WTC11 (cell line): ENCODE measurements around the gene CFAP119. TPM values are rescaled to one million over a fixed set of nuclear protein-coding genes. Genes with fewer than 3 reads are reported as not detected.
A peak's percentile ranks its signal among the peaks of the same experiment; 100 is the strongest.

Experiments used
- ATAC-seq: fragments of 200-7000 bp; cut with Tn5 transposase; 2 replicates; pipeline ENCODE4 v1.10.0; 2021; ENCODE audit warnings: mild to moderate bottlenecking, moderate library complexity
- CTCF ChIA-PET: fragments of 300-600 bp; sonication (Branson Sonifier 250); formaldehyde crosslinking; loops from one replicate; lab custom pipeline; 2021; ENCODE audit warnings: antibody characterized with exemption; lab: Charles Lee
- POLR2A ChIA-PET: fragments of 350-600 bp; sonication (Branson Sonifier 250); formaldehyde crosslinking; loops from one replicate; lab custom pipeline; 2021; ENCODE audit warnings: antibody characterized with exemption; lab: Charles Lee
- DNase-seq: peaks from one replicate; pipeline ENCODE4 v3.0.0; 2021; ENCODE audit warnings: low spot score
- H3K27ac Mint-ChIP-seq: 2 replicates; pipeline ENCODE4 v1.8.0; 2021; ENCODE audit warnings: mixed read lengths
- H3K27me3 Mint-ChIP-seq: 2 replicates; pipeline ENCODE4 v1.8.0; 2021; ENCODE audit warnings: low read depth, mild to moderate bottlenecking, moderate library complexity, mixed read lengths
- H3K36me3 Mint-ChIP-seq: 2 replicates; pipeline ENCODE4 v1.8.0; 2021; ENCODE audit warnings: mixed read lengths
- H3K4me1 Mint-ChIP-seq: 2 replicates; pipeline ENCODE4 v1.8.0; 2022; ENCODE audit warnings: mixed read lengths
- H3K4me3 Mint-ChIP-seq: 2 replicates; pipeline ENCODE4 v1.8.0; 2021; ENCODE audit warnings: mild to moderate bottlenecking, moderate library complexity, mixed read lengths
- H3K9me3 Mint-ChIP-seq: 2 replicates; pipeline ENCODE4 v1.8.0; 2021; ENCODE audit warnings: mixed read lengths
- ESRRA ChIP-seq: sonication (generic); formaldehyde crosslinking; IDR thresholded peaks from 2 replicates; pipeline ENCODE4 v1.8.1; 2022; ENCODE audit warnings: mild to moderate bottlenecking, missing genetic modification reagents, borderline replicate concordance
- FOXK1 ChIP-seq: sonication (generic); formaldehyde crosslinking; IDR thresholded peaks from 2 replicates; pipeline ENCODE4 v1.8.0; 2022; ENCODE audit warnings: mild to moderate bottlenecking, moderate library complexity, missing genetic modification reagents
- GABPB1 ChIP-seq: sonication (generic); formaldehyde crosslinking; IDR thresholded peaks from 2 replicates; pipeline ENCODE4 v1.8.1; 2023; ENCODE audit warnings: mild to moderate bottlenecking, missing genetic modification reagents
- GRHL2 ChIP-seq: fragments of 250-450 bp; sonication (Bioruptor Pico); IDR thresholded peaks from 2 replicates; pipeline ENCODE4 v1.8.0; 2022; ENCODE audit warnings: mild to moderate bottlenecking, moderate library complexity; ENCODE audit not compliant: insufficient replicate concordance, severe bottlenecking
- HMGA2 ChIP-seq: fragments of 250-450 bp; sonication (Bioruptor Pico); IDR thresholded peaks from 2 replicates; pipeline ENCODE4 v1.4.0; 2021; ENCODE audit warnings: mild to moderate bottlenecking, moderate library complexity
- IRF2 ChIP-seq: sonication (generic); formaldehyde crosslinking; IDR thresholded peaks from 2 replicates; pipeline ENCODE4 v1.8.0; 2022; ENCODE audit warnings: low read depth, missing genetic modification reagents, borderline replicate concordance
- NR1H2 ChIP-seq: sonication (generic); formaldehyde crosslinking; IDR thresholded peaks from 2 replicates; pipeline ENCODE4 v1.9.0; 2021; ENCODE audit warnings: mild to moderate bottlenecking, moderate library complexity, missing genetic modification reagents
- SP1 ChIP-seq: sonication (generic); formaldehyde crosslinking; conservative IDR thresholded peaks from 2 replicates; pipeline ENCODE4 v1.8.1; 2022; ENCODE audit warnings: missing genetic modification reagents
- TEAD1 ChIP-seq: sonication (generic); formaldehyde crosslinking; IDR thresholded peaks from 2 replicates; pipeline ENCODE4 v1.8.0; 2022; ENCODE audit warnings: mild to moderate bottlenecking, missing genetic modification reagents
- ZBTB21 ChIP-seq: sonication (generic); formaldehyde crosslinking; IDR thresholded peaks from 2 replicates; pipeline ENCODE4 v1.8.1; 2023; ENCODE audit warnings: mild to moderate bottlenecking, missing genetic modification reagents, borderline replicate concordance
- ZNF416 ChIP-seq: fragments of 250-450 bp; sonication (Bioruptor Pico); IDR thresholded peaks from 2 replicates; pipeline ENCODE4 v1.9.0; 2021; ENCODE audit warnings: mild to moderate bottlenecking, inconsistent platforms
- ZNF671 ChIP-seq: fragments of 250-450 bp; sonication (Bioruptor Pico); IDR thresholded peaks from 2 replicates; pipeline ENCODE4 v1.8.0; 2021; ENCODE audit warnings: mild to moderate bottlenecking
- total RNA-seq: library from RNA; stranded (reverse); gene quantifications from 3 replicates; pipeline ENCODE4 v1.2.3, GENCODE V29; 2021
- TF ChIP-seq, protein P1 (sequence below): fragments of 250-450 bp; sonication (Bioruptor Pico); IDR thresholded peaks from 2 replicates; pipeline ENCODE4 v1.8.0; 2021; ENCODE audit warnings: mild to moderate bottlenecking
- TF ChIP-seq, protein P2 (sequence below): sonication (generic); formaldehyde crosslinking; conservative IDR thresholded peaks from 2 replicates; pipeline ENCODE4 v1.8.1; 2023; ENCODE audit warnings: mild to moderate bottlenecking, low read depth, missing genetic modification reagents, moderate library complexity
- TF ChIP-seq, protein P3 (sequence below): fragments of 250-450 bp; sonication (Bioruptor Pico); IDR thresholded peaks from 2 replicates; pipeline ENCODE4 v2.1.2; 2022; ENCODE audit warnings: mild to moderate bottlenecking, moderate library complexity
- TF ChIP-seq, protein P4 (sequence below): sonication (generic); formaldehyde crosslinking; IDR thresholded peaks from 2 replicates; pipeline ENCODE4 v1.8.1; 2023; ENCODE audit warnings: mild to moderate bottlenecking, moderate library complexity, missing genetic modification reagents

The CFAP119 gene
- total RNA-seq, 1 experiment from 2014 or later = 6.6 TPM

DNA sequence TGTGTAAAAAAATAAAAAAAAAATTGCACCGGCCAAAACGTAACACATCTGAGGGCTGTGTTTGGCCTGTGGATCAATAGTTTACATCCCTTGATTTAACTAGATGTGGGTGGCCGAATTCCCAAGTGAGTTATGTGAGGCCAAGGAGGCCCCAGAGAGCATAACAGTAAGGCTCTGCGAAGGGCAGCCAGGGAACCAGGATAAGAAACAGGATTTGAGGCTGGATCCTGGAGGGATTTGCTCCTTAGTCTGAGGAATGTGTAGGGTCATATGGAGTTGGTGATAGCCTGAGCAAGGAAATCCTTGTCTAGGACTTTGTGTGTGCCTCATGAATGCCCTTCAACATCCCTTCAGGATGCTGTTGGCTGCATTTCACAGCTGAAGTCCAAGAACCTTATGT, 11.7 kb downstream of the CFAP119 start (continued):
- TF ChIP-seq, protein P1, sequence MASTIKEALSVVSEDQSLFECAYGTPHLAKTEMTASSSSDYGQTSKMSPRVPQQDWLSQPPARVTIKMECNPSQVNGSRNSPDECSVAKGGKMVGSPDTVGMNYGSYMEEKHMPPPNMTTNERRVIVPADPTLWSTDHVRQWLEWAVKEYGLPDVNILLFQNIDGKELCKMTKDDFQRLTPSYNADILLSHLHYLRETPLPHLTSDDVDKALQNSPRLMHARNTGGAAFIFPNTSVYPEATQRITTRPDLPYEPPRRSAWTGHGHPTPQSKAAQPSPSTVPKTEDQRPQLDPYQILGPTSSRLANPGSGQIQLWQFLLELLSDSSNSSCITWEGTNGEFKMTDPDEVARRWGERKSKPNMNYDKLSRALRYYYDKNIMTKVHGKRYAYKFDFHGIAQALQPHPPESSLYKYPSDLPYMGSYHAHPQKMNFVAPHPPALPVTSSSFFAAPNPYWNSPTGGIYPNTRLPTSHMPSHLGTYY (CRISPR knock-in tag) = no peak
- TF ChIP-seq NR1H2 (CRISPR knock-in tag) (no peak), HMGA2 (CRISPR knock-in tag) (no peak), IRF2 (no peak), TEAD1 (CRISPR knock-in tag) (no peak), ZNF416 (no peak), SP1 (CRISPR knock-in tag) (no peak), GRHL2 (CRISPR knock-in tag) (no peak)
- TF ChIP-seq, protein P2, sequence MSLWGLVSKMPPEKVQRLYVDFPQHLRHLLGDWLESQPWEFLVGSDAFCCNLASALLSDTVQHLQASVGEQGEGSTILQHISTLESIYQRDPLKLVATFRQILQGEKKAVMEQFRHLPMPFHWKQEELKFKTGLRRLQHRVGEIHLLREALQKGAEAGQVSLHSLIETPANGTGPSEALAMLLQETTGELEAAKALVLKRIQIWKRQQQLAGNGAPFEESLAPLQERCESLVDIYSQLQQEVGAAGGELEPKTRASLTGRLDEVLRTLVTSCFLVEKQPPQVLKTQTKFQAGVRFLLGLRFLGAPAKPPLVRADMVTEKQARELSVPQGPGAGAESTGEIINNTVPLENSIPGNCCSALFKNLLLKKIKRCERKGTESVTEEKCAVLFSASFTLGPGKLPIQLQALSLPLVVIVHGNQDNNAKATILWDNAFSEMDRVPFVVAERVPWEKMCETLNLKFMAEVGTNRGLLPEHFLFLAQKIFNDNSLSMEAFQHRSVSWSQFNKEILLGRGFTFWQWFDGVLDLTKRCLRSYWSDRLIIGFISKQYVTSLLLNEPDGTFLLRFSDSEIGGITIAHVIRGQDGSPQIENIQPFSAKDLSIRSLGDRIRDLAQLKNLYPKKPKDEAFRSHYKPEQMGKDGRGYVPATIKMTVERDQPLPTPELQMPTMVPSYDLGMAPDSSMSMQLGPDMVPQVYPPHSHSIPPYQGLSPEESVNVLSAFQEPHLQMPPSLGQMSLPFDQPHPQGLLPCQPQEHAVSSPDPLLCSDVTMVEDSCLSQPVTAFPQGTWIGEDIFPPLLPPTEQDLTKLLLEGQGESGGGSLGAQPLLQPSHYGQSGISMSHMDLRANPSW = no peak

DNA sequence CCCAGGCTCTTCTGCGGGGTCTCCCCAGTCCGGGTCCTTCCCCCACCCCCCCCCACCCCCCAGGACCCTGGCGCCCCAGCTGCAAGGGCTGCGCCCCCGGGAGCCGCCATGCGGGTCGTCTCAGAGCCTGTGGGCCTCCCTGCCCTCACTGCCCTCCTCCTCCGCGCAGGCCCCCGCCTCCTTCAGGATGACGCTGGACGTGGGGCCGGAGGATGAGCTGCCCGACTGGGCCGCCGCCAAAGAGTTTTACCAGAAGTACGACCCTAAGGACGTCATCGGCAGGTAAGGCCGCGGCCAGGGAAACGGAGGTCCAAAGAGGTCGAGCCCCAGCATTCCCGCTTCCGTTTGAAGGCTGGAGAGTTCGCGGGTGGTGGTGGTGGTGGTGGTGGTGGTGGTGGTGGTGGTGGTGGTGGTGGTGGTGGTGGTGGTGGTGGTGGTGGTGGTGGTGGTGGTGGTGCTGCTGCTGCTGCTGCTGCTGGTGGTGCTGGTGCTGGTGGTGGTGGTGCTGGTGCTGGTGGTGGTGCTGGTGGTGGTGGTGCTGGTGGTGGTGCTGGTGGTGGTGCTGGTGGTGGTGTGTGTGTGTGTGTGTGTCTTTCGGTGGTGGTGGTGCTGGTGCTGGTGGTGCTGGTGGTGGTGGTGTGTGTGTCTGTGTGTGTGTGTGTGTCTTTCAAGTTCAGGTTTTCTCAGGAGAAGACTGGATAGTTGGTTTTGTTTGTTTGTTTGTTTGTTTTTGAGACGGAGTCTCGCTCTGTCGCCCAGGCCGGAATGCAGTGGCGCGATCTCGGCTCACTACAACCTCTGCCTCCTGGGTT, 13.0 kb downstream of the CFAP119 start:
- POLR2A ChIA-PET = interaction anchor here (0.7 to 1.6 kb wide), 8 partner anchors 12 to 90 kb away, joined by 3 to 12 read pairs (median 4); no protein-coding TSS in a partner anchor

More for the DNA sequence above, 13.0 kb downstream of the CFAP119 start:
- H3K9me3 Mint-ChIP-seq = no peaks in the 10 kb centered on the region
- H3K4me1 Mint-ChIP-seq = peaks cover 7% of the 10 kb centered on the region
- TF ChIP-seq ESRRA (CRISPR knock-in tag) = no peak
- TF ChIP-seq, protein P3, sequence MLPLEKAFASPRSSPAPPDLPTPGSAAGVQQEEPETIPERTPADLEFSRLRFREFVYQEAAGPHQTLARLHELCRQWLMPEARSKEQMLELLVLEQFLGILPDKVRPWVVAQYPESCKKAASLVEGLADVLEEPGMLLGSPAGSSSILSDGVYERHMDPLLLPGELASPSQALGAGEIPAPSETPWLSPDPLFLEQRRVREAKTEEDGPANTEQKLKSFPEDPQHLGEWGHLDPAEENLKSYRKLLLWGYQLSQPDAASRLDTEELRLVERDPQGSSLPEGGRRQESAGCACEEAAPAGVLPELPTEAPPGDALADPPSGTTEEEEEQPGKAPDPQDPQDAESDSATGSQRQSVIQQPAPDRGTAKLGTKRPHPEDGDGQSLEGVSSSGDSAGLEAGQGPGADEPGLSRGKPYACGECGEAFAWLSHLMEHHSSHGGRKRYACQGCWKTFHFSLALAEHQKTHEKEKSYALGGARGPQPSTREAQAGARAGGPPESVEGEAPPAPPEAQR (CRISPR knock-in tag) = no peak
- TF ChIP-seq, protein P4, sequence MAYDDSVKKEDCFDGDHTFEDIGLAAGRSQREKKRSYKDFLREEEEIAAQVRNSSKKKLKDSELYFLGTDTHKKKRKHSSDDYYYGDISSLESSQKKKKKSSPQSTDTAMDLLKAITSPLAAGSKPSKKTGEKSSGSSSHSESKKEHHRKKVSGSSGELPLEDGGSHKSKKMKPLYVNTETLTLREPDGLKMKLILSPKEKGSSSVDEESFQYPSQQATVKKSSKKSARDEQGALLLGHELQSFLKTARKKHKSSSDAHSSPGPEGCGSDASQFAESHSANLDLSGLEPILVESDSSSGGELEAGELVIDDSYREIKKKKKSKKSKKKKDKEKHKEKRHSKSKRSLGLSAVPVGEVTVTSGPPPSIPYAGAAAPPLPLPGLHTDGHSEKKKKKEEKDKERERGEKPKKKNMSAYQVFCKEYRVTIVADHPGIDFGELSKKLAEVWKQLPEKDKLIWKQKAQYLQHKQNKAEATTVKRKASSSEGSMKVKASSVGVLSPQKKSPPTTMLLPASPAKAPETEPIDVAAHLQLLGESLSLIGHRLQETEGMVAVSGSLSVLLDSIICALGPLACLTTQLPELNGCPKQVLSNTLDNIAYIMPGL = no peak
- TF ChIP-seq ZBTB21 (CRISPR knock-in tag) = no peak
- no peak for TF ChIP-seq GABPB1 (CRISPR knock-in tag)
- TF ChIP-seq ZNF671 (CRISPR knock-in tag) = no peak
- TF ChIP-seq FOXK1 (CRISPR knock-in tag) = no peak
- peak; percentile 65 for DNase-seq
- H3K36me3 Mint-ChIP-seq = peaks cover 17% of the 10 kb centered on the region
- H3K27ac Mint-ChIP-seq = peak overlapping the region; percentile 96
- ATAC-seq = peak; percentile 23
- CTCF ChIA-PET = interaction anchor here (0.7 to 2.0 kb wide), 10 partner anchors 11 to 656 kb away, joined by 3 to 11 read pairs (median 3); no protein-coding TSS in a partner anchor
- H3K27me3 Mint-ChIP-seq = no peaks in the 10 kb centered on the region
- H3K4me3 Mint-ChIP-seq = peak overlapping the region; percentile 94
